ENCODE data around the gene DENND4B. TPM values are rescaled to one million over a fixed set of nuclear protein-coding genes. Genes with fewer than 3 reads are reported as not detected.
A peak's percentile ranks its signal among the peaks of the same experiment; 100 is the strongest.

Gene DENND4B
- total RNA-seq, 2 experiments from 2014 or later = 147 to 173 TPM

- DNase-seq (no peak), ATAC-seq (no peak)
- Mint-ChIP-seq H3K27ac (peak overlapping the region; percentile 54), H3K9me3 (ENCODE audit: low read depth) (no peaks in the 10 kb centered on the region), H3K4me3 (no peak overlapping the region), H3K4me1 (peaks cover 32% of the 10 kb centered on the region), H3K27me3 (no peaks in the 10 kb centered on the region), H3K36me3 (peaks cover 36% of the 10 kb centered on the region)
- CTCF ChIA-PET = interaction anchor here (0.9 to 1.0 kb wide), 3 partner anchors 9 to 32 kb away, joined by 3 to 4 read pairs (median 3); partner anchors contain the start of genes CREB3L4 and RAB13
Observed at GRCh38 chr1:153953859-153954365, 7.4 kb upstream of the DENND4B start.

DNA sequence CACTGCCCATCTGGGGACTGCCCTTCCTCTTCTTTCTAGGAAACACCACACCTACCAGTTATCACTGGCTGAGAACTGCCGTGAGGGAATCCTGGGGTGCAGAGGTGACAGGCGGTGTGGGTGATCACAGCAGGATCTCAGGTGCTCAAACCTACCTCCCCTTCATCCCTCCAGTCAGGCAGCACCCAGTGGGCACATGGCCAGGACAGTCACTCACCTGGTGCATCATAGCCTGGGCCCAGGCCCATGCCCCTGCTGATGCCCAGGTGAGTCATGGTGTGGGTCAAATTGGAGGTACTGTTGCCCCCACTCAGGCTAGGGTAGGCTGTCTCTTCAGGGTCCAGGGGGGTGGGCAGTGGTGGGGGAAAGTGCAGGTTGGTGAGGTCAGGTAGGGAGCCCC lies 5.3 kb upstream of the DENND4B start:
- ATAC-seq (no peak), DNase-seq (no peak)
- peaks cover 38% of the 10 kb centered on the region for H3K36me3 Mint-ChIP-seq
- CTCF ChIA-PET = no interaction called here
- H3K4me1 Mint-ChIP-seq = peaks cover 28% of the 10 kb centered on the region
- no peaks in the 10 kb centered on the region for H3K9me3 Mint-ChIP-seq (ENCODE audit: low read depth)
- H3K27ac Mint-ChIP-seq = peak overlapping the region; percentile 8
- no peak overlapping the region for H3K4me3 Mint-ChIP-seq
- H3K27me3 Mint-ChIP-seq = no peaks in the 10 kb centered on the region

DNA sequence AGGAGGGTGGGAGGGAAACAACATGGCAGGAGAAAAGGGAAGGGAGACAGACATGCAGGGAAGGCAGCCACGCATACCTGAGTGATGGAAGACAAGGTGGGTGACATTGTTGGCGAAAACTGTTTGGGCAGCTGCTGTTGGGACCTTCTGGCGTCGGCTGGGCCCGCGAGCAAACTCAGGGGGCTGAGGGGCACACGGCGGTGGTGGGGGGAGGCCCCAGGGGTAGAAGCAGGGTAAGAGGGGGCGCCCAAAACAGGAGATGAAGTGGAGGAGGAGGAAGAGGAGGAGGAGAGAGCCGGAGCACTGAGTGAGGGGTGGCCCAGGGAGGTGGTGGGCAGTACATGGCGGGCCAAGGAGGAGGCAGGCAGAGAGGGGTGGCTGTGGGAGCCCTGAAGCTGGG lies 4.7 kb upstream of the DENND4B start:
- H3K36me3 Mint-ChIP-seq = peaks cover 38% of the 10 kb centered on the region
- no peak for DNase-seq
- H3K27me3 Mint-ChIP-seq = no peaks in the 10 kb centered on the region
- peaks cover 24% of the 10 kb centered on the region for H3K4me1 Mint-ChIP-seq
- no peak for ATAC-seq
- no peaks in the 10 kb centered on the region for H3K9me3 Mint-ChIP-seq (ENCODE audit: low read depth)
- CTCF ChIA-PET = no interaction called here
- no peak overlapping the region for H3K27ac Mint-ChIP-seq
- H3K4me3 Mint-ChIP-seq = no peak overlapping the region

DNA sequence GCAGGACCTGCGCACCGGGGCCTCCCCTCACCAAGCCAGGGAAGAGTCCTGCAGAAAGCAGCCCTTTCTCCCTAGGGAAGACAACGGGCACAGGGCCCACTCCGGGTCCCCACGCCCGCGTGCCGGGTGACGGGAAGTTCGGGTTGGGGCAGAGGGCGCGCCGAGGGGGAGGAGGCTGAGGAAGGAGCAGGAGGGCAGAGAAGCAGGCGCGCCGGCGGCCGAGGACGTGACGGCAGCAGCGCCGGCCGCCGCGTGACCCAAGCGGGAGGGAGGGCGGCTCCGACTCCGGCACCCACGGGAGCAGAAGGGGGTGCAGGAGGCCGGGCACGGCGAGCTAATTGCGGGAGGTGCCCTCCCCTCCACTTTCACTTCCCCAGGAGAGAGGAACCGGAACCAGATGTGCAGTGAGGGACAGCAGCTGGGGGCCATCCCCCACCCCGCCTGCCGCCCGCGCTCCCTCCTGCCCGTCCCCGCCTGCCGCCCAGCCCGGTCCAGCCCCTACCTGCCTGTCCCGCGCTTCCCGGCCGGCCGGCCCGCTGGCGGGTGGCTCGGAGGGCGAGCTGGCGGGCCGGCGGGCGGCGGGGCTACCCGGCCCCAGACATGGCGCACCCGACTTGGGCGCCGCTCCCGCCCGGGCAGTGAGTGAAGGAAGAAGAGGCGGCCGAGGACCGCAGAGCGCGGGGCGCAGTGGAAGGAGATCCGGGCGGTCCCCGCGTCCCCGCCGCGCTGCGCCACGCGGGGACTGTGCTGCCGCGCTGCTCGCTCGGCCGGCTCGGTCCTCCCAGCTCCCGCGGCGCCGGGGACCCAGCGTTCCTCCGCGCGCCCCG lies 510 bp downstream of the DENND4B start:
- Mint-ChIP-seq H3K9me3 (ENCODE audit: low read depth) (no peaks in the 10 kb centered on the region), H3K27ac (peak overlapping the region; percentile 98), H3K36me3 (peaks cover 37% of the 10 kb centered on the region), H3K4me1 (peaks cover 27% of the 10 kb centered on the region), H3K27me3 (no peaks in the 10 kb centered on the region), H3K4me3 (peak overlapping the region; percentile 83)
- ATAC-seq (peak; percentile 52), DNase-seq (peak; percentile 85)
- CTCF ChIA-PET = interaction anchor here (0.6 to 5.1 kb wide), 27 partner anchors 9 to 672 kb away, joined by 3 to 61 read pairs (median 4); partner anchors contain the start of genes CREB3L4, CRTC2, GATAD2B and JTB

DNA sequence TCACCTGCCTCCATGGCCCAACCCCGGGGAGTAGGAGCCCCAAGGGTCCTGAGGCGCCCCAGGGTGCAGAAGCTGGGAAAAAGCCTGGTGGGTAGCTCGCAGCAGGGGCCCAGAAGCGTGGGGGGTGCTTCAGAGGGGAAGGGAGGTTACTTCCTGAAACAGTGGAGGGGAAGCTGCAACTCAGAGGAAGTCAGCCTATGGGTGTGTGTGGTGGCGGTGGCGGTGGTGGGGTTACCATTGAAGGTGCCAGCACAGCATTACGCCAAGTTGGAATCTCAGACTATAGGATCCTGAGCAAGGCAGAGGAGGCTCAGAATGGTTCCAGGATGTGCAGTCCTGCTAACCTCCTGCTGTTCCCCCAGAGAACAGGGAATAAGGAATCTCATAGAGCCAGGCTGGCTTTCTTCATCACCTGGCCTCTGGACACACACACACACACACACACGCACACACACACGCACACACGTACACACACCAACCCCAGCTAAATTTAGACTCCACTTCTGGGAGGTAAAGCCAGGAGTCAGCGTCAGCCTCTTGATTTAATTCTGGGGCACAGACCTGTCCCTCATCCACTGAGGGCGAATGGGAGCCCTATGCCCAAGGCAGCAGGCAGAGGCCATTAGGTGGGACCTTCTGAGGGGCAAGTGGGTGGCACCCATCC lies 1.3 kb downstream of the DENND4B start:
- peak; percentile 70 for ATAC-seq
- peak; percentile 95 for DNase-seq
- H3K36me3 Mint-ChIP-seq = peaks cover 37% of the 10 kb centered on the region
- peak overlapping the region; percentile 98 for H3K27ac Mint-ChIP-seq
- H3K4me1 Mint-ChIP-seq = peaks cover 27% of the 10 kb centered on the region
- no peaks in the 10 kb centered on the region for H3K9me3 Mint-ChIP-seq (ENCODE audit: low read depth)
- H3K27me3 Mint-ChIP-seq = no peaks in the 10 kb centered on the region
- peak overlapping the region; percentile 83 for H3K4me3 Mint-ChIP-seq
- CTCF ChIA-PET = interaction anchor here (0.6 to 5.1 kb wide), 22 partner anchors 9 to 273 kb away, joined by 3 to 61 read pairs (median 7); partner anchors contain the start of genes CREB3L4, CRTC2, GATAD2B and JTB

GRCh38 chr1:153944827-153945117 lies 1.7 kb downstream of the DENND4B start:
- Mint-ChIP-seq H3K27ac (peak overlapping the region; percentile 98), H3K4me1 (peaks cover 27% of the 10 kb centered on the region), H3K4me3 (peak overlapping the region; percentile 83), H3K27me3 (no peaks in the 10 kb centered on the region), H3K36me3 (peaks cover 35% of the 10 kb centered on the region), H3K9me3 (ENCODE audit: low read depth) (no peaks in the 10 kb centered on the region)
- DNase-seq = no peak
- CTCF ChIA-PET = interaction anchor here (0.7 to 5.1 kb wide), 17 partner anchors 10 to 272 kb away, joined by 3 to 61 read pairs (median 16); partner anchors contain the start of genes CREB3L4, CRTC2, GATAD2B and JTB
- ATAC-seq = no peak

DNA sequence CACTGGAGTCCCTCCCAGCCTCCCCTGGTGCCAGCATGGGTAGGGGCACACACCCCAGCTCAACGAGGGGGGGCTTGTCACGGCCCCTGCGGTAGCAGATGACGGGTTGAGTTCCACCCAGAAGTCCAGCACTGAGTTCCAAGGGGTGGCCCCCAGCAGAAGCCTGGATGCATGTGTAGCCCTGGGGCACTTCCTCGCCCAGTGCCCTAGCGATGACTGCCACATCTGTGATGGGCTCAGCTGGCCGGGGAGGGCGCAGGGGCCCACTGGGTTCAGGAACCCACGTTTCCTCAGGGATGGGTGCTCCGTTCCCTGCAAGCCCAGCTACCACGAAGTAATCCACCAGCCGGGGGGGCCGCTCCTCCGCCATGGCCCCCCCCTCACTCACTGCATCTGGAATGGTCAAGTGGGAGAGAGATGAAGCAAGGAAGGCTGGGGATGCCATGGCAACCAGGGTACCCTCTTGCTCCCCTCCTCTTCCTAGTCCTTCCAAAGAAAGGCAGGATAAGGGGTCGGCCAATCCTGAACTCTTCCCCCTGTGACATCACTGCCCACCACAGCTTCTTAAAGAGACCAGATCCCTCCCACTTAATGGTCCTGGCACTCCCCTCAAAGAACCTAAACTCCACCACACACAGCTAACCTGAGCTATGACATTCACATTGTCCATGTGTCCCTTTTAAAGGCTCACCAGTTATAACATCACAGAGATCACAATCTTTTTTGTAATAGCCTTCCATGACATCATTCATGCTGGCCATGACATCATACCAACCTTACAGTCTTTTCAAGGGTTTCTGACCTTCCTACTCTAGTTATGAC lies 2.3 kb downstream of the DENND4B start:
- H3K36me3 Mint-ChIP-seq = peaks cover 34% of the 10 kb centered on the region

DNA sequence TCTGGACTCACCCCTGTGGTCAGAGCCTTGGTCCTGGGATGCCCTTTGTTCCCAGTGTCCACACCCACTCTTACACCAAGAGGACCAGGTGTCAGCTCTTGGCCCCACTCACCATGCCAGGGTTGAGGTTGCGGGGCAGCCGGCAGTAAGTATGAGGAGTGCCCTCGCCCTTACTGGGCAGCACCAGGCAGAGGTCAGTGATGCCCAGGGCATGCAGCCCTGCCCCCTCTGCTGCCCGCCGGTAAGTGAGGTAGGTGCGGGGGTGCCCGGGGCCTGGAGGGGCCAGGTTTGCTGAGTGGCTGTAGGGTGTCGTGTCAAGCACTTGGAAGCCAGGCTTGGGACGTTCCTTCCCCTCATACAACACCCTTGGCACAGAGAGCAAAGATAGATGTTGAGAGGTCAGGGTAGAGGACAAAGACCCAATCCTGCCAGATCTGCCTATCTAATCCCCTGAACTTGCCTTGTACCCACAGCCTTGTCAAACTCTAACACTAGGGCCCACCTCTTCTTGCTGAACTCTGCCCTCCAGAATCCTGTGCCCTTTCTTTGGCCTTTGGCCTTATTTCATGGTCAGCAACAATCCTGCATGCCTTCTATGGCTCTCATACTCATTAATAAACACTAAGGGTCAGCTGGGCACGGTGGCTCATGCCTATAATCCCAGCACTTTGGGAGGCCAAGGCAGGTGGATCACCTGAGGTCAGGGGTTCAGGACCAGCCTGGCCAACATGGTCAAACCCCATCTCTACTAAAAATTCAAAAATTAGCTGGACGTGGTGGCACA lies 3.6 kb downstream of the DENND4B start:
- CTCF ChIA-PET = interaction anchor here (4.3 to 5.1 kb wide), 2 partner anchors 21 to 145 kb away, joined by 40 to 61 read pairs; partner anchors contain the start of gene GATAD2B
- Mint-ChIP-seq H3K36me3 (peaks cover 33% of the 10 kb centered on the region), H3K4me1 (peaks cover 27% of the 10 kb centered on the region), H3K4me3 (no peak overlapping the region), H3K27ac (peak overlapping the region; percentile 62), H3K27me3 (no peaks in the 10 kb centered on the region), H3K9me3 (ENCODE audit: low read depth) (no peaks in the 10 kb centered on the region)
- DNase-seq (no peak), ATAC-seq (no peak)

More for the DNA sequence above, 2.3 kb downstream of the DENND4B start:
- Mint-ChIP-seq H3K4me1 (peaks cover 27% of the 10 kb centered on the region), H3K27me3 (no peaks in the 10 kb centered on the region), H3K4me3 (peak overlapping the region; percentile 83), H3K9me3 (ENCODE audit: low read depth) (no peaks in the 10 kb centered on the region), H3K27ac (peak overlapping the region; percentile 98)
- CTCF ChIA-PET = interaction anchor here (0.7 to 5.1 kb wide), 17 partner anchors 14 to 950 kb away, joined by 3 to 61 read pairs (median 16); partner anchors contain the start of genes CREB3L4, CRTC2, GATAD2B and JTB
- ATAC-seq = no peak
- no peak for DNase-seq

- Mint-ChIP-seq H3K9me3 (ENCODE audit: low read depth) (no peaks in the 10 kb centered on the region), H3K27ac (no peak overlapping the region), H3K36me3 (peaks cover 41% of the 10 kb centered on the region), H3K4me3 (no peak overlapping the region), H3K4me1 (peaks cover 25% of the 10 kb centered on the region), H3K27me3 (no peaks in the 10 kb centered on the region)
- no peak for ATAC-seq
- CTCF ChIA-PET = no interaction called here
- DNase-seq = no peak
Observed at GRCh38 chr1:153941826-153942725, 4.4 kb downstream of the DENND4B start.

- peaks cover 52% of the 10 kb centered on the region for H3K36me3 Mint-ChIP-seq
- no peak for ATAC-seq
- peak overlapping the region; percentile 34 for H3K27ac Mint-ChIP-seq
- H3K27me3 Mint-ChIP-seq = no peaks in the 10 kb centered on the region
- H3K4me1 Mint-ChIP-seq = peaks cover 21% of the 10 kb centered on the region
- DNase-seq = no peak
- H3K4me3 Mint-ChIP-seq = no peak overlapping the region
- CTCF ChIA-PET = no interaction called here
- H3K9me3 Mint-ChIP-seq (ENCODE audit: low read depth) = no peaks in the 10 kb centered on the region
Observed at GRCh38 chr1:153940756-153941155, 5.8 kb downstream of the DENND4B start.

DNA sequence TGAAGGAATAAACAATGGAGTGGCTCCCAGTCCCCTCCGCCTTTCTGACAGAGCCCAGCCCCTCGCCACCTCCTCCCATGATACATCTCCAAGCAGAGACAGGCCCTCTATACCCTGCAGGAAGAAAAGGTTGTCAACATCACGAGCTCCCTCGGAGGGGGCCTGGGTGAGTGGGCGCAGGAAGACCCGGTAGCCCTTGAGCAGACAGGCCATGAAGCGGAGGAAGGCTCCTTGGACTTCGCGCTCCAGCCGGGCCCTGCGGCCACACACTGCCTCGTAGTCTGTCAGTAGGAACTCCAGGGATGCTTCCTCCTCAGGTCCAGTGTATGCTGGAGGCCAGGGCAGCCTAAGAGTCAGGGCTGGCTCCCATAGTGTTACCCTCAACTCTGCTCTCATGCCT lies 7.0 kb downstream of the DENND4B start:
- ATAC-seq = no peak
- no peaks in the 10 kb centered on the region for H3K27me3 Mint-ChIP-seq
- no peak overlapping the region for H3K27ac Mint-ChIP-seq
- H3K9me3 Mint-ChIP-seq (ENCODE audit: low read depth) = no peaks in the 10 kb centered on the region
- no peak overlapping the region for H3K4me3 Mint-ChIP-seq
- DNase-seq = no peak
- H3K36me3 Mint-ChIP-seq = peaks cover 58% of the 10 kb centered on the region
- peaks cover 15% of the 10 kb centered on the region for H3K4me1 Mint-ChIP-seq
- CTCF ChIA-PET = interaction anchor here (0.7 to 1.2 kb wide), 2 partner anchors 16 to 39 kb away, joined by 3 read pairs; no protein-coding TSS in a partner anchor
